HG03066 (cell line): Measurements from ENCODE around the gene TMTC1.

ENCODE experiments used
- ATAC-seq: cut with Tn5 transposase; IDR thresholded peaks from one replicate; pipeline ENCODE4 v1.9.1; 2021; ENCODE audit warnings: low read depth; ENCODE audit not compliant: unreplicated experiment

The TMTC1 gene

DNA sequence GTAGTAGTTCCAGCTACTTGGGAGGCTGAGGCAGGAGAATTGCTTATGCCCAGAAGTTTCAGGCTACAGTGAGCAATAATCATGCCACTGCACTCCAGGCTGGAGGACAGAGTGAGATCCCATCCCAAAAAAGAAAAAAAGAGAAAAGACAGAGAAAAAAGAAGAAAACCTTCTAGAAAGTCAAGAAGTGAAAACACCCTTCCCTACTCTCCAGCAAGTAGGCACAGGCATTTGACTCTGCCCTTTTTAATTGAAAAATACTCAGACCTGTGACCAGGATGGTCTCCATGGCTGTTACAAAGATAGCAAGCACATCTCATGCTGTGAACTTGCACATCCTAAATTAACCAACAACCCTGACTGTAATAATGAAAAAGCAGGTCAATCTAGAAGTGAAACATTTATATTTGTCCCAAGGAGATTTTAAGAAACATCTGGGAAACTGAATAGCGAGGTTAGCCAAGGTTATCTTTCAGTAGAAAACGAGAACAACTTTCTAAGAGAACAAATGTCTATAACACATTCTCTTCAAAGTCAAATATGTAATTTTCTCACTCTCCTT is 2.0 kb downstream of the TMTC1 start:
- ATAC-seq: peak; percentile 38

DNA sequence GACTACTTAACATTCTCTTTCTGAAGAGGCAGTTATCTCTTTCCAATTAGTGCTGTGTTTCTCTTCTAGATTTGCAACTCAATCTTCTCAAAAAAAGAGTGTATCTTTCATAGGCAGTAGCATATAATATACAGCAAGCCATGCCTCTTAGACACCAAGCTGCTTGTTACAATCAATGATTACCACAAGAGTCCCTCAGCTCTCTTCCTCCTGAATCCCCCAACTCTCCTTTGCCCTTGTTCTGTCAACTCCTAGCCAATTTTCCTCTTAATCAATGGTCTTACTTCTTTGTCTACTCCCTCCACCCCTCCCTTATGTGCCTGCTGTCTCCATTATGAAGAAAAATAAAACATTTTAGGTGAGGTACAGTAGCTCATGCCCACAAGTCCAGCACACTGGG is 2.6 kb downstream of the TMTC1 start:
- no peak for ATAC-seq

DNA sequence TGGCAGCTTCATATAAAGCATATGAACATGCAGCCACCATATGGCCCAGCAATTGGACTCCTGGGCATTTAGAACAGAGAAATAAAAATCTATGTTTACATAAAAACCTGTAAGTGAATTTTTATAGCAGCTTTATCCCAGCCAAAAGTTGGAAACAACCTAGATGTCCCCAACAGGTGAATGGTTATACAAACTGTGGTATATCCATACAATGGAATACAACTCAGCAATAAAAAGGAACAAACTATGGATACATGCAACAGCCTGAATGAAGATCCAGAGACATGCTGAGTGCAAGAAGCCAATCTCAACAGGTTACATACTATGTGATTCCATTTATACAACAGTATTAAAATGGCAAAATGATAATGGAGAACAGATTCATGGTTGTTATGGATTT is 3.7 kb downstream of the TMTC1 start:
- ATAC-seq: no peak

DNA sequence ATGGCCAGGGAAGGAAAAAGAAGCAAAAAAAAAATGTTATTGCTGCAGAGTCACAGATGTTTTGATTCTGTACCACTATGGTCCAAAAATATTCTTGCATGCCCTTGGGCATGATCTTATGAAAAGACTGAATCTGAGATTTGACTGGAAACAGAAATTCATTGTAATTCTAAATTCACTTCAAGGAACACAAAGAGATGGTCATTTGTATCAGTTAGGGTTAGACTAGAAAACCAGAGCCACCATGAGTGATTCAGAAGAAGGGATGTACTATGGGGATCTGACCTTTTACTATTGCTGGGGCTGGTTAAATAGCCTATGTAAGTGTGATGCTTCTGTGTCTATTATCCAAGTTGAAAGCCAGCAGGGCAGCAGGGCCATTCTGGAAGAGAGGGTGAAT is 5.2 kb downstream of the TMTC1 start:
- ATAC-seq: no peak

DNA sequence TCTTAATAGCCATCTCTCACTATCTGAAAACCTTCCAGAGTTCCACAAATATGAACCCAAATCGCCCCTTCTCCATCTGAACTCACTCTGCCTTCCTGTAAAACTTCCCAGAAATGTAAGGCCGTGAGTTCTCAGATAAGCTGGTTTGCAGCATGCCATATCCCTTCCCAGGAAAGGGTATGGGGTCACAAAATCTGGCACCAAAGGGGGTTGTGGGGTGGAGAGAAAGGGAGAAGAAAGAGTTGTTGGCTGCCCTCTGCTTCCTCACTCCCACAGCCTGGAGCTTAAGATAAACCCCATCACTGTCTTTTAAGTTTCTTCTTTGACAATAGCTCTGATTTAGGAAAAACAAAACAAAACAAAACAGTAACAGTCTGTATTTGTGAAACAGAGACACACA is 10.7 kb downstream of the TMTC1 start:
- ATAC-seq: no peak

DNA sequence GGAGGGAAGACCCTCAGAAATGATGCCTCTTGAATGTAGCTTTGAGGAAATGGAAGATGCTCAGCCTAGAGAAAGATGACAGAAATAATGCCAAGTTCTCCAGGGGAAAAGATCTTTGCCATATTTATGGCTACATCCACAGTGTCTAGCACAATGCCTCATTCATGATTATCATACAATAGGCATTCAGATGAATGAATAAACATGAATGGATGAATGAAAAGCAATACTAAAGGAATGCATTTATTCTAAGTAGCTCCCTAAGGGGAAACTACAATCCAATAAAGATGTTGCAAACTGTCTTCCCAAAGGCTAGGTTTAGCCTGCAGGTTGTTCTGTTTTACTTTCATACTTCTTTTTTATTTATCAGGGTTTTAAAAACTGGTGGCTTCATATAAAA is 12.0 kb downstream of the TMTC1 start:
- no peak for ATAC-seq

DNA sequence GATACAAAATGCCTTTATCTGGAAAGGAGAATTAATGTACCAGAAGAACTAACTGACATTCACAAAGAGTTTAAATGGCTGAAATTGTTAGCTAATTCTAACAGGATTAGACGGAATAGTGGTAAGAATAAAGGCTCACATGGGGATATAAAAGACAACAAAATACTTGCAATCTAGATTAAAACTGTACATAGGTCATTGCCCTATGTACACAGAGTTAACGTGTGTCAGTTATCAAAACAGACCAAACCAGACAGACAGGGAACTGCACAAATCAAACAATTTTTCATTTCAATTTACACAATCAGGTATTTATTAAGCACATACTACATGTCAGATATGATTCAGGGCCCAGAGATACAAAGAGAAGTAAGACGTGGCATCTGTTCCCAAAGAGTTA is 12.6 kb downstream of the TMTC1 start:
- ATAC-seq: no peak

DNA sequence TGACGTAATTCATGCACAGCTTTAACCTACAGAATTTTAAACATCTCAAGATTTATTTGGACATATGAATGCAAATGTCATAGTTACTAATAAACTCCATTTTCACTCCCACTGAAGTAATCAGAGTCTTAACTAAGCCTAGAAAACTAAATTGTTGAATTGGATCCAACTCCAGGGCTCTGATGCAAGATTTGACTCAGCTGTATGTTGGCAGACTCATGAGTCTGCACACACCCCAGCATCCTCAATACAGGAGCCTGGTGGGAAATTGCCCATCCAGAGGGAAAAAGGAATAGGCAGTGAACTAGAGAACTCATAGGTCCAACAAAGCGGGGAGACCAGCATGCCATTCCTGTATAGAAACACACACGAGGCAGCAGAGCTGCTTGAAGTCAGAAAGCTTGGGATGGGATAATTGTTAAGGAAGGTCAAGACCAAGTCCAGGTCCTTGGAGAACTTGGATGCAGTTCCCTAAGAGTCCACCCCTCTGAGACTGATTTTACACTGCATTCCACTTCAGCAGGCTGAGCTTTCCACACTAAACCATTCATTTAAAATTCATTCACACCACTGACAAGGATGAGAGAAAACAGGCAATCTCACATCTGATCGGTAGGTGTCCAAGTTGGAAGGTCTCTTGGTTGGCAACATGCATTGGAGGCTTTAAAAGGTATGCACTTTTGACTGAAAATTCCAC is 14.4 kb downstream of the TMTC1 start:
- ATAC-seq: no peak

DNA sequence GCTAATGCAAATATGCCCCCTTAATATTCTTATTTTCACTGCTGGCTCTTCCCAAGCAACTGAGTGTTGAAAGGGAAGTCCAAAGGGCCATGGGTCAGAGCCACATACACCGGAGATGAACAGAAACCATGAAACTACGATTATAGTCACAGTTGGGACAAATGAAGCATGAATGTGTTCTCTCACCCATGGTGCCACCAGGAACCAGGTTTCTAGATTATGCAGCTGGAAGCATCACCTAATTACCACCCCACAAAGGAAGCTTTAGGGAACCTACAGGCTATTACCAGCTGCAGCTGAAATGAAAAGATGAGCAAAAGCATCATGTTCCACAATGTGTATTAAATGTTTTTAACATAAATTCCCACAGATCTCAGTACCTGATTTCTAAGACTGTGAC is 15.4 kb downstream of the TMTC1 start:
- no peak for ATAC-seq

DNA sequence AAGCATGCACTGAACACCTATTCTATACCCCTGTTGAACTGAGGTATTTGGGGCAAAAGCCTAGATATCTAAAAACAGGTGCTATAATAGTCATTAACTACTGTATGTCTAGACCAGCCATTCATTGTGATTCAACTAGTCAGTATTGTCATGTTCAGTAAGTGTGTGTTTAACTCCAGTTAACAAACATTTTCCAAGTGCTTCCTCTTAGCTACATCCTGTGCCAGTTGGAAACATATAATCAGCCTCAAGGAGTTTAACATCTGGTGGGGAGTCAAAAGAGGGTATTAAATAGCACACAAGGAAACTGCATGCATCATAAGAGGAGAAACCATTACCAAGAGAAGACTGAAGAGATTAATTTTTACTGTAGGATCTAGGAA is 20.4 kb downstream of the TMTC1 start:
- ATAC-seq: no peak

DNA sequence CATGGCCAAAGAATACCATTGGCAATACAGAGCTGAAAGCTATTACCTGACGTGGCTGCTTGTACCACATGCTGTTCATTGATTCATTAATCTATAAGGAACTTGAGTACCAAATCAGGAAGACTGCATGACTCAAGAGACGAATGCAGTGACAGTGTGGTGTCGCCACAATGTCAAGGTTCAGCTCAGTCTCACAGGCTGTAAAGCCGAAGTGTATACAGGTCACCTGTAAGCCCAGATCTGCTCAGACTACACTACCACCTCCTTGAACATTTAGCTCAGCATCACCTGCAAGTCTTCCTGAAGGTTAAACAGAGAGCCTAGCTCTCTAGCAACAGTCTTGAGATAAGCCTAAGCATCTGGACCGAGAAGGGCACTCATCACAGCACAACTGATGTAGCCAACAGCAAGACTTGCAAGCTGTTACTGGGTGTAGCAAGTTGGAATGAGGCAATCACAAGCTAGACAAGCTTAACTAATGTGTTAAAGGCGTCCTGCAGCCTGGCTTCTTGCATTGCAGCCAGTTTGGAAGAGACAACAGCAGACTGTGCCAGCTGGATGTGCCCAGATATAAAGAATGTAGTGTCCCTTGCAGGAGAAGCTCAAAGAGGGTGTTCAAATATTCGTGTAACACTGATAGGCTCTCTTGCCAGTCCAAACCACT is 21.0 kb downstream of the TMTC1 start:
- no peak for ATAC-seq

DNA sequence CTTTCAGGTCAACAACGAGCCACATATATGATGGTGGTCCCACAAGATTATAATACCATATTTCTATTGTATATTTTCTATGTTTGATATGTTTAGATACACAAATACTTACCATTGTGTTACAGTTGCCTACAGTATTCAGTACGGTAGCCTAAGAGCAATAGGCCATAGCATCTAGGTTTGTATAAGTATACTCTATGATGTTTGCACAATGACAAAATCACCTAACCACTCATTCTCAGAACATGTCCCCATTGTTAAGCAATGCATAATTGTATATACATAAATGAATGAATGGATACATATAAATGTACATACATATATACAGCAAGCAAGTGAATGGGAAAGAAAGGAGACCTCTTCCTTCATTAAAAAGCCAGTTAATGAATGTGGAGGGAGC is 23.8 kb downstream of the TMTC1 start:
- ATAC-seq: no peak

DNA sequence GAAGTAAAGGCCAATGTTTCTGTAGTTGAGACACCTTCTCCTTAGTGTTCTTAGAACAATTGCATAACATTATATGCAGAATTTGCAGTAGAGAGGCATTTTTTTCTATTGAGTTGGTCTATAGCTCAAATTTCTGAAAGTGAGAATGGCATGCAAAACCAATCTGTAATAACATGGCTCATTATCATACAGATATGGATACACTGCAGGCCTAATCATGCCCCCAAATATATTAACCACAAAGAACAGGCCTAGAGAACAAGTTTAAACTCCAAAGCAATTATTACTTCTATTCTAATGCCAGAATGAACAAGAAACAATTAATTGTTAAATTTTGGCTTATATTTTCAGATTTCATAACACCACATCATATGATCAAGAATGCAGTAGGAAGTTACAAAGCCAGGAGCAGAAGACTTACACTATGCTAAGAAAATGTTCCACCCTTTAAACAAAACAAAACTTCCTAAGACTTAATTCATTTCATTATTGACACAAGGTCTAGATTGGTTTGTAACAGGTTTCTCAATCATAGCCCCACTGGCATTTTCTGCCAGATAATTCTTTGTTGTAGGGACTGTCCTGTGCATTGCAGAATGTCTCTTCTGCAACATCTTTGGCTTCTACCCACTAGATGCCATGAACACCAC is 26.9 kb downstream of the TMTC1 start:
- ATAC-seq: no peak

DNA sequence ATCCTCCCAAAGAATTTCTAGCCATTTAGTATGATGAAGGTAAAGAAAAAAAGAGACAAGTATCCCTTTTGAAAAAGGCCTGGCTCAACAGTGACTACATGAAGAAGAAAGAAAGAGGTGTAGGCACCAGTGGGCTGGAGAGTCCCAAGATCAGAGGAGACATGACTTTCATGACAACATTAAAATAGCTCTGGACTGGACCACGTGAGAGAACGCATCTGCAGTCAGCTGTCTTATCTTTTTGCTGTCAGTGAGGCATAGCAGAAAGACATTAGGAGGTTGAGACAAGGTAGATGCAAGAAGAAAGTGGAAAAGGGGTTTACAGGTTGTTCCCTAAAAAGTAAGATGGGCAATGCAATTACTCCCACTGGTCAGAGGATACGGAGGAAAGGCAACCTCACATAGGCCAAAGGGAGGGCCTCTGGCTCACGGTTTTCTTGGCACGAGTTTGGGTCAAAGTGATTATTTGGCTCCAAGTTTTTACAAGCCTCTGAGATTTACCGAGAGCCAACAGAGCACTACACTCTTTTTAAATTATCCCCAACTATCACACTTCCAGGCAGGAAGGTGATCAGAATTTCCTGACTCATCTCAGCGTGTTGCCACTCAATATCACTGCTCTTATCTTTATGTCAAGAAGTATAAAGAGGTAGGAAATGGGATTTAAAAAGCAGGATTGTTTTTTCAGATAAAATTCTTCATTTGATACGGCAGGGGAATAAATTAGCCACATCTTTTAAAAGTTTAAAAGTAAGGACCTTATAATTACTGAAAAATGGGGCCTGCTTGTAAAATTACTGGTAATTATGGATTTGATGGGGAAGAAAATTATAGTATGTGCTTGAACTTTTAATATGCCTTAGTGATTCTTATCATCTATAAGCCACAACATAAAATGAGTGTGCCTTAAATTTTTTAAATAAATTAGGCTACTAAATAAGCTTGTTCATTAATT is 29.2 kb downstream of the TMTC1 start:
- ATAC-seq: no peak

DNA sequence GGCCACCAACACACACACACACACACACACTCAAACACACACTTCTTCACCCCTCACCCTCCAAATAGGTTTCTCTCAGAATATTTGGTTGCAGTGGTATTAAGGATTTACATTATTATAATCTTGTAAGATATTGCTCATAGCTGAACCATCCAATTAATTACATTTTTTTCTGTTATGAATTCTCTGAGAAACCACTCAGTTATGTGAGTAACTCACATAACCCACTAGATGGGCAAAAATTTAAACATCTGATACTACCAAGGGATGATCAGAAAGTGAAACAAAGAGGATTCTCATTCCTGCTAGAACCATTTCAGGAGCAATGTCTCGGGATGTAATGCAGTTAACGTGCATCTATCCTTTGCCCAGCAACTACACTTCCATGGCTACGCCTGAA is 31.6 kb downstream of the TMTC1 start:
- ATAC-seq: no peak

DNA sequence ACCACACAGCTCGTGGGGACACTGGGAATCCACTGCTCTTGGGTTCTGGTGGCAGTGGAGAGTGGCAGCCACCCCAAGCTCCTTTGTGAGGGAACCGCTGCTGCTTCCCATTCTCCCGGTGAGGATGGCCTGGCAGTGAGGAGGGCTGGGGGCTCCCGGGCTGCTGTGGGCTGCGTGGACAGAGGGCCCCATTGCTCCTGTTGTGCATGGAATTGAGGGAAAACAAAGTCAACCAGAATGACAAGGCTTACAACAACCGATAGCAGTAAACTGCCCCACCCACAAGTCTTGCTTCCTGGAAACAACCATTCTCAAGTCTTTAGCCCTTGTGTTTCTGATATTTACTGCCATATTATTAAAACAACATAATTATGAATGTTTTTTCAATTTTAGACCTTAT is 32.1 kb downstream of the TMTC1 start:
- no peak for ATAC-seq

DNA sequence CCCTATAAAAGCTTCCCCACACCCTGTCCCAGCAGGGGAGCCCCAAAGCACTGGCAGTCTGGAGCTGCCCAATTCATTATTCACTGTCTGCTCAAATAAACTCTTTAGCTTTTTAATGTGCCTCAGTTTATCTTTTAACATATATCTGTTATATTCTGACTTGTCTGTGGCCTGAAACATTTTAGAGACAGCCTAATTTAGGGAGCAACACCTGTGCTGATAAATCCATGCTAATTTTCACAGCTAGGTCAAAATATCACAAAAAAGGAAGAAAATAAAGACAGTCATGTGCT is 32.9 kb downstream of the TMTC1 start:
- ATAC-seq: no peak

DNA sequence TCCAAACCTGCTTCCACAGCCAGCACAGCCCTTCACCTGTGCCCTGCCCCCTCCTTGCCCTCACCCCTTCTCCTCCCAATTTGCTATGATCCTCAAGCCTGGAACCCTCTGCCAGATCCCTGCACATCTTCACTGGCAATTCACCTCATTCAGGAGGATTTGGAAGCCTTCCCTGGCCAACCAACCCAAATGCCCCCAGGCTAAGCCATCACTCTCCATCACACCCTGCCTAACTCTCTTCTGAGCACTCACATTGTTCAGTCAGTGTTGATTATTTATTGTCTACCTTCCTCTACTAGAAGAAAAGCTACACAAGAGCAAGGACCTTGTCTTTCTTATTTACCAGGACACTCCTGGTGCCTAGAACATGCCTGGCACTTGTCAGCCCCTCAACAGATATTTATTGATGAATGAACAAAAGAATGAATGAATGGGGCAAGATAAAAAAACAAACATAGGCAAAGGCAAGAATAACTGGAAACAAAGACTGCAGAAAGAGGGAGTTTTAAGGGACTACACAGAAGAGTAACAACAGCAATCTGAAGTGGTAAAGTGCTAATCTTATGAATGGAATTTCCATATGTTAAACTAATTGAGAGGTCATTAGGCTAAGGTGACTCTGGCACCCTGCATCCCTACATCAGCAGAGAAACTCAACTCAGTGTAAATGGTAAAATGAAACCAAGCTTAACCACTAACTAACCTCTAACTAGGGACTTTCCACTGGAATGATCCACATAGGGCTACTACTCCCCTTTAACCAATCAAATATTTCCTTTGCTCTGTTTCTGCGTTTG is 33.4 kb downstream of the TMTC1 start:
- peak; percentile 69 for ATAC-seq

DNA sequence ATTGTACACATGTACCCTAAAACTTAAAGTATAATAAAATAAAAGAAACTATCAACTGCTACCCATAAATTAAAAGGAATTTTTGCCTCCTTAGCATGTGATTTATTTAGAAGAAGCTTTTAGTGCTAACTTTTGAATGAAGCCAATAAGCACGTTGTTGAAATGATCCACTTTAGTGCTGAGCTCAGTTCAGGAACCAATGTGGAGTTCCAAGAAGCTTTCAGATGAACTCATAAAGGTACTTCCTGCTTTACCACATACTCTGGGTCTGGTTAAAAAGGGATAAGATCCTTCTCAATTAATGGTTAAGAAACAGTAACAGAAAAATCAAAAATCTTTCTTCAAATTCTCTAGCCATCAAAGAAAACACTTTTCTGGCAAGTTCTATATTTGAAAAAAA is 39.4 kb downstream of the TMTC1 start:
- ATAC-seq: no peak

DNA sequence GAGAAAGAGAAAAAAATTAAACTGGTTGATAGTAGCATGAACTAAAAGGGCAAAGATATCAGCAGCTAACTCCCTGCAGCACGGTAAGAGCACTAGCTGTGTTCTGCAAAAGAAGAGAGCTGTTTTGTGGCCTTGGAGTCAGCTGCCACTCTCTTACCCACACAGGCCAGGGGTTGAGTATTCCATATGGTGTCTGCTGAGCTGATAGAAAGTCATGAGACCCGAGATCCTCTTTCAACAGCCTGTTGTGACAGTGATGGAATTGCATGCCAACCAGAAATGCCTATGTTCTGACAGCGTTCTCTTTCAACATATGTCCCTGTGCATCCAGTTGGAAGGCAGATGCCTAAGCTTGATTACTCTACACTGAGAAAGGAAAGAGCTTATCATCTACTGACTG is 39.9 kb downstream of the TMTC1 start:
- ATAC-seq: no peak
